ENCODE data around the gene ECHDC1.

Gene ECHDC1

DNA sequence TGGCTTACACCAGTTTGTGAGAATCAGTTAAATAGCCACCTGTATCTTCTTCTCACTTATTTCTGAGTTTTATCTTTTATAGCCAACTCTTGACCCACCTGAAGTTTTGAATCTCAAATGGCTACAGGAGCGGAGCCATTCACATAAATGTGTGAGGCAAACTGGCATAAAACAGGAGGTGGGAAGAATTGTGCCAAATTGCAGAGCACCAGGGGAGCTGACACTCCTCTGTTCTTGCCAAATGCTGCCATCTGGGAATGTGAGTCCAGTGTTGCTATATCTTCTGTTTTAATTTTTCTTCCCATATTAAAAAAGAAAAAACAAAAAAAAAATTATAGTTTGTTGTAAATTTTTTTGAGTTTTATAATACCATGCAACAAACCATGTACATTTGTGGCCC, 93.8 kb downstream of the ECHDC1 start:
- Mint-ChIP-seq H3K4me1 (no peaks in the 10 kb centered on the region), H3K27me3 (peaks cover 6% of the 10 kb centered on the region), H3K4me3 (no peak overlapping the region), H3K9me3 (no peaks in the 10 kb centered on the region), H3K36me3 (no peaks in the 10 kb centered on the region), H3K27ac (no peak overlapping the region)
- ATAC-seq (ENCODE audit: low read depth) = no peak
- no peak for DNase-seq (ENCODE audit: low spot score in 2 of 2)

DNA sequence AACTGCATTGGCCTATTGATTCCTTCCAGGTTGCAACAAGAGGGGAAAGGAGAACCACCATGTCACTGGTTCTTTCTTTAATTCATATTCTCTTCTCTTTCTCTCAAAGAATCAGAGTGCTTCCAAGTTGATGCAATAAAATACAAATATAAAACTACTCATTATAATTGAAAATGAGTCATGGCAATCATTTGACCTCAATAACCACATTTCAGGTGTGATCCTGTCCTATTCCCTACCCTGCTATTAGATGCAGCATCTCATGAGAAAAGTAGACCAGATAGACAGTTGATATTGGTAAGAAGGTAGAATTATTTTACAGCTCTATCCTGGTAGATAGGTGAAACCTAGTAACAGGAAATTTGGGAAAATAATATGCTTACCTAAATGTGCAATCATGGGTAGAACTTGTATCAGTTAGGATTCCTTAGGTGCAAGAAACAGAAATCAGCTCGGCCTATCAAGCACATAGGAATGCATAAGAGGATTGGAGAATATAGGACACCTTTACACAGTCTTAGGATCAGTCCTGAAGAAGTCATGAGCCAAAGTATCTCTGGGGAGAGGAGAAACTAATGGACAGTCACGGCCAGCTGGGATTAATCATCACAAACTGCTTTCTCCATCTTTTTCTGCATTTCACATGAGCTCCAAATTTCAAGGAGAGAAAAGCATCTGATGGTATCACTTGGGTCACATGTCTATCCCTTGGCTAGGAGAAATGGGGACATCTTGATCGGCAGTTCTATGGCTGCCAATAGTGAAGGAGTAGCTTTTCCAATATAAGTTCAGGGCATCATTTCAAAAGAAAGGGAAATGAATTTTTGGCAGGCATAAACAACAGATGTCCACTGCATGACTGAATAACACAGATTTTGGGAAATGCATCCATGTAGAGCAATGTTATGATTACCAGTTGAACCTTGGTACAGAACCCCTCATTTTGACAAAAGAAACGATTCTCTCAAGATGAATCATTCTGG, 96.0 kb downstream of the ECHDC1 start:
- ATAC-seq (ENCODE audit: low read depth) (no peak), DNase-seq (ENCODE audit: low spot score in 2 of 2) (no peak)
- Mint-ChIP-seq H3K36me3 (no peaks in the 10 kb centered on the region), H3K4me3 (no peak overlapping the region), H3K27ac (no peak overlapping the region), H3K27me3 (peaks cover 5% of the 10 kb centered on the region), H3K4me1 (no peaks in the 10 kb centered on the region), H3K9me3 (no peaks in the 10 kb centered on the region)

DNA sequence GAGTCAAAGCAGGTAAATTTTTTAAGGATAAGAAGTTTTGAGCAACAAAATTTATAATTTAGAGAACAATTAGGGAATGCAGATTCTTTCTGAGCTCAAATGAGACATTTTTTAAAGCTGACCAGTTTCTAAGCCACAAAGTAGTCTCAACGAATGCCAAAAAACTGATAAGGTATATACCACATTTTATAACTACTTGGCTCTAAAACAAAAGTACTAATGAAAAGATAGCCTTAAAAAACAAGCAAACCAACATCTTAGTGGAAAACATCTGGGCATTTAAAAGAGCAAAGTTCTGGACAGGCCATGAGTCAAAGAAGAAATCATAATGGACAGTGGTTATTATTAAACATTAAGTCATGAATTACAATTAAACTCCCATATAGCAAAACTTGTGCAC, 99.9 kb downstream of the ECHDC1 start:
- ATAC-seq (ENCODE audit: low read depth) = no peak
- Mint-ChIP-seq H3K4me1 (no peaks in the 10 kb centered on the region), H3K4me3 (no peak overlapping the region), H3K9me3 (no peaks in the 10 kb centered on the region), H3K36me3 (no peaks in the 10 kb centered on the region), H3K27ac (no peak overlapping the region), H3K27me3 (peaks cover 5% of the 10 kb centered on the region)
- no peak for DNase-seq (ENCODE audit: low spot score in 2 of 2)

All from memory B cell (primary cell).